Measurements from ENCODE around the gene GJC1. TPM values are rescaled to one million over a fixed set of nuclear protein-coding genes. Genes with fewer than 3 reads are reported as not detected.

Gene GJC1
- total RNA-seq, 1 donor from 2014 or later: 0.20 TPM

- ATAC-seq (ENCODE audit: low read depth) (no peak), DNase-seq (no peak)
- intact Hi-C loops (cut with micrococcal nuclease): no loop called here
- Mint-ChIP-seq H3K4me1 (no peaks in the 10 kb centered on the region), H3K27ac (no peak overlapping the region), H3K36me3 (ENCODE audit: low read depth) (no peaks in the 10 kb centered on the region), H3K4me3 (no peak overlapping the region), H3K9me3 (no peaks in the 10 kb centered on the region), H3K27me3 (no peaks in the 10 kb centered on the region)
- ChIA-PET CTCF (interaction anchor here (1.1 kb wide), 1 partner anchor 15 kb away, joined by 3 read pairs; no protein-coding TSS in a partner anchor), POLR2A (no interaction called here)
- TF ChIP-seq, protein P1, sequence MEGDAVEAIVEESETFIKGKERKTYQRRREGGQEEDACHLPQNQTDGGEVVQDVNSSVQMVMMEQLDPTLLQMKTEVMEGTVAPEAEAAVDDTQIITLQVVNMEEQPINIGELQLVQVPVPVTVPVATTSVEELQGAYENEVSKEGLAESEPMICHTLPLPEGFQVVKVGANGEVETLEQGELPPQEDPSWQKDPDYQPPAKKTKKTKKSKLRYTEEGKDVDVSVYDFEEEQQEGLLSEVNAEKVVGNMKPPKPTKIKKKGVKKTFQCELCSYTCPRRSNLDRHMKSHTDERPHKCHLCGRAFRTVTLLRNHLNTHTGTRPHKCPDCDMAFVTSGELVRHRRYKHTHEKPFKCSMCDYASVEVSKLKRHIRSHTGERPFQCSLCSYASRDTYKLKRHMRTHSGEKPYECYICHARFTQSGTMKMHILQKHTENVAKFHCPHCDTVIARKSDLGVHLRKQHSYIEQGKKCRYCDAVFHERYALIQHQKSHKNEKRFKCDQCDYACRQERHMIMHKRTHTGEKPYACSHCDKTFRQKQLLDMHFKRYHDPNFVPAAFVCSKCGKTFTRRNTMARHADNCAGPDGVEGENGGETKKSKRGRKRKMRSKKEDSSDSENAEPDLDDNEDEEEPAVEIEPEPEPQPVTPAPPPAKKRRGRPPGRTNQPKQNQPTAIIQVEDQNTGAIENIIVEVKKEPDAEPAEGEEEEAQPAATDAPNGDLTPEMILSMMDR (IDR thresholded peaks at IDR 0.05): no peak
These were observed 35.2 kb downstream of the GJC1 start for GRCh38 chr17:44794851-44795413.

- ATAC-seq (ENCODE audit: low read depth): no peak
- no peak overlapping the region for H3K4me3 Mint-ChIP-seq
- CTCF ChIA-PET: interaction anchor here (1.1 kb wide), 1 partner anchor 14 kb away, joined by 3 read pairs; no protein-coding TSS in a partner anchor
These were observed 35.9 kb downstream of the GJC1 start for GRCh38 chr17:44793885-44794842.

DNA sequence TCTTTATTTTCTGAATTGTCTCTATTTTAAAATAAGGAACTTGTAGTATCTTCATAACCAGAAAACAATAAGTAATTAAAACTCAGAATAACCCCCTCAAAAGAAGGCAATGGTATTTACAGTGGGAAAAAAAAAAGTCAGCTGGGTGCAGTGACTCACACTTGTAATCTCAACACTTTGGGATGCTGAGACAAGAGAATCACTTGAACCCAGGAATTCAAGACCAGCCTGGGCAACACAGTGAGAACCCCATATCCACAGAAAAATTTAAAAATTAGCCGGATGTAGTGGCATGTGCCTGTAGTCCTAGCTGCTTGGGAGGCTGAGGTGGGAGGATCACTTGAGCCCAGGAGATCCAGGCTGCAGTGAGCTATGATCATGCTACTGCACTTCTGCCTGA, 37.8 kb downstream of the GJC1 start:
- Mint-ChIP-seq H3K4me3 (no peak overlapping the region), H3K9me3 (no peaks in the 10 kb centered on the region), H3K4me1 (no peaks in the 10 kb centered on the region), H3K27ac (no peak overlapping the region), H3K36me3 (ENCODE audit: low read depth) (no peaks in the 10 kb centered on the region), H3K27me3 (no peaks in the 10 kb centered on the region)
- intact Hi-C loops (cut with micrococcal nuclease): no loop called here
- CTCF ChIA-PET: no interaction called here
- POLR2A ChIA-PET: no interaction called here
- DNase-seq (no peak), ATAC-seq (ENCODE audit: low read depth) (no peak)
- TF ChIP-seq, protein P1 (IDR thresholded peaks at IDR 0.05): no peak

More at GRCh38 chr17:44793885-44794842, 35.9 kb downstream of the GJC1 start:
- Mint-ChIP-seq H3K9me3 (no peaks in the 10 kb centered on the region), H3K27ac (no peak overlapping the region), H3K36me3 (ENCODE audit: low read depth) (no peaks in the 10 kb centered on the region), H3K4me1 (no peaks in the 10 kb centered on the region), H3K27me3 (no peaks in the 10 kb centered on the region)
- DNase-seq: no peak
- intact Hi-C loops (cut with micrococcal nuclease): no loop called here
- POLR2A ChIA-PET: no interaction called here
- TF ChIP-seq, protein P1 (IDR thresholded peaks at IDR 0.05): no peak

- Mint-ChIP-seq H3K27ac (no peak overlapping the region), H3K36me3 (ENCODE audit: low read depth) (no peaks in the 10 kb centered on the region)
- CTCF ChIA-PET: no interaction called here
These were observed 41.9 kb downstream of the GJC1 start for GRCh38 chr17:44788139-44788538.

More at GRCh38 chr17:44788139-44788538, 41.9 kb downstream of the GJC1 start:
- DNase-seq (no peak), ATAC-seq (ENCODE audit: low read depth) (no peak)
- TF ChIP-seq, protein P1 (IDR thresholded peaks at IDR 0.05): no peak
- Mint-ChIP-seq H3K4me3 (no peak overlapping the region), H3K27me3 (no peaks in the 10 kb centered on the region), H3K4me1 (no peaks in the 10 kb centered on the region), H3K9me3 (no peaks in the 10 kb centered on the region)
- POLR2A ChIA-PET: no interaction called here
- intact Hi-C loops (cut with micrococcal nuclease): no loop called here
